ENCODE data around the gene LIMA1. TPM values are rescaled to one million over a fixed set of nuclear protein-coding genes. Genes with fewer than 3 reads are reported as not detected.

Gene LIMA1
- total RNA-seq, 4 donors from 2014 or later, result 47.2 to 62.1 (median 54.5) TPM

DNA sequence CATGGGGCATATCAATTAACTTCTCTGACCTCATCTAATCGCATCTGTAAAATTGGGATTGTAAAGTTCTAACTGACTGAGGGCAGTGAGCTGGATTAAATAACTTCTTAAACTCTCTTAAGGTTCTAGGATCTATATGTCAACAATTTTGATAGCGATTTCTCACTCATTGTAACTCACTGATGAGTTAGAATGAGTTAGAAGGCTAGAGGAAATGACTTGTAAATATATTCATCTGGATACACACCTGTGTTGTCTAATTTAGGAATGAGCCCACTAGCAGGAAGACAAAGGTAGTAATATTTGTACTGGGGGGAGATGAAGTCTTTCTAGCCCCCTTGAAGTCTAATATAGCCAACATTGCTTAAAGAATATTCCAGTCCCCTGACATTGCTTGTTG is 69.9 kb downstream of the LIMA1 start:
- H3K4me3 ChIP-seq (ENCODE audit: low read depth, poor library complexity, severe bottlenecking), result no peak overlapping the region
- TF ChIP-seq CTCF (IDR thresholded peaks at IDR 0.05) (no peak), POLR2A (IDR thresholded peaks at IDR 0.05) (no peak)
- no peak for DNase-seq (ENCODE audit: low spot score in 2 of 2)
- intact Hi-C loops (cut with DNase I; ENCODE audit: low total_unique reads), result no loop called here
- WGBS, 2 donors, result 71 to 80% methylated on average over 2 of the region's 2 CpGs

- DNase-seq (ENCODE audit: low spot score in 2 of 2), result no peak
- 56 to 71% methylated on average over 2 of the region's 2 CpGs for WGBS, 2 donors
- TF ChIP-seq POLR2A (IDR thresholded peaks at IDR 0.05), result no peak
- intact Hi-C loops (cut with DNase I; ENCODE audit: low total_unique reads), result no loop called here
- H3K4me3 ChIP-seq (ENCODE audit: low read depth, poor library complexity, severe bottlenecking), result no peak overlapping the region
Observed at GRCh38 chr12:50212071-50212467, 71.3 kb downstream of the LIMA1 start.

- no peak overlapping the region for H3K4me3 ChIP-seq (ENCODE audit: low read depth, poor library complexity, severe bottlenecking)
- 47 to 56% methylated on average over 6 of the region's 6 CpGs for WGBS, 2 donors
- intact Hi-C loops (cut with DNase I; ENCODE audit: low total_unique reads), result no loop called here
- no peak for DNase-seq (ENCODE audit: low spot score in 2 of 2)
- no peak for TF ChIP-seq POLR2A (IDR thresholded peaks at IDR 0.05)
- no peak for TF ChIP-seq CTCF (IDR thresholded peaks at IDR 0.05)
Observed at GRCh38 chr12:50211392-50212070, 71.8 kb downstream of the LIMA1 start.

DNA sequence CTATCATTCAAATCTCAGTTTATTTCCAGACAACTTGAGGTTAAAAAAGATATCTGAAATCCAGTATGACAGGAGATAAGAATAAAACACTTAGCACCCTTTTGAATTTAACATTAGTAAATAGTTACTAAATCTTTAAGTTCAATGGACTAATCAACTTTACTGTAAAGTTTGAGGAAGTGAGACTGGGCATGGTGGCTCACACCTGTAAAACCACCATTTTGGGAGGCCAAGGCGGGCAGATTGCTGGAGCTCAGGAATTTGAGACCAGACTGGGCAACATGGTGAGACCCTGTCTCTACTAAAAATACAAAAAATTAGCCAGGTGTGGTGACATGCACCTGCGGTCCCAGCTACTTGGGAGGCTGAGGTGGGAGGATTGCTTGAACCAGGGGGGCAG is 75.9 kb downstream of the LIMA1 start:
- TF ChIP-seq POLR2A (IDR thresholded peaks at IDR 0.05) (no peak), CTCF (IDR thresholded peaks at IDR 0.05) (no peak)
- no peak for DNase-seq (ENCODE audit: low spot score in 2 of 2)
- WGBS, 2 donors, result 96 to 100% methylated on average over 2 of the region's 2 CpGs
- intact Hi-C loops (cut with DNase I; ENCODE audit: low total_unique reads), result no loop called here
- H3K4me3 ChIP-seq (ENCODE audit: low read depth, poor library complexity, severe bottlenecking), result no peak overlapping the region

- no peak overlapping the region for H3K4me3 ChIP-seq (ENCODE audit: low read depth, poor library complexity, severe bottlenecking)
- intact Hi-C loops (cut with DNase I; ENCODE audit: low total_unique reads), result no loop called here
- no peak for DNase-seq (ENCODE audit: low spot score in 2 of 2)
- no peak for TF ChIP-seq CTCF (IDR thresholded peaks at IDR 0.05)
- TF ChIP-seq POLR2A (IDR thresholded peaks at IDR 0.05), result no peak
- WGBS, 2 donors, result 50 to 66% methylated on average over 6 of the region's 6 CpGs
Observed at GRCh38 chr12:50205648-50206047, 77.7 kb downstream of the LIMA1 start.

DNA sequence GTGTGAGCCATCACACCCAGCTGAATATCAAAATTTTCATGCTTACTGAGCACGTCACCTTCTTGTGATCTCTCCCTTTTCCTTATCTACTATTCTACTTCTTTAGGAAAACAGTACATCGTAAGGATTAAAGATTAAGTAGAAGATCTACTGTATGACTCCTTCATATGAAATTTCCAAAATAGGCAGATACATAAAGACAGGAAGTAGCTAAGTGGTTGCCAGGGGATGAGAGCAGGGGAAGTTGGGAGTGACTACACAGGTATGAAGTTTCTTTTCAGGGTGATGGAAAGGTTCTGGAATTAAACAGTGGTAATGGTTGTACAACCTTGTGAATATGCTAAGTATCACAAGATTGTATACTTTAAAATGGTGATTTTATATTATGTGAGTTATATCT is 79.6 kb downstream of the LIMA1 start:
- H3K4me3 ChIP-seq (ENCODE audit: low read depth, poor library complexity, severe bottlenecking), result no peak overlapping the region
- intact Hi-C loops (cut with DNase I; ENCODE audit: low total_unique reads), result no loop called here
- TF ChIP-seq CTCF (IDR thresholded peaks at IDR 0.05) (no peak), POLR2A (IDR thresholded peaks at IDR 0.05) (no peak)
- 86 to 87% methylated on average over 2 of the region's 2 CpGs for WGBS, 2 donors
- DNase-seq (ENCODE audit: low spot score in 2 of 2), result no peak

Data from lower leg skin (tissue), 4 donors.